Nephron progenitor cell (in vitro differentiated cells): ENCODE results near the gene ADCY3.

Source experiments
- DNase-seq: peaks from one replicate; pipeline ENCODE4 v3.0.0; 2021
- H3K27ac Mint-ChIP-seq: 2 replicates; pipeline ENCODE4 v1.8.0; 2021; ENCODE audit warnings: mild to moderate bottlenecking, moderate library complexity, mixed read lengths
- H3K27me3 Mint-ChIP-seq: 2 replicates; pipeline ENCODE4 v1.8.0; 2021; ENCODE audit warnings: mild to moderate bottlenecking, low read depth, mixed read lengths; ENCODE audit not compliant: poor library complexity
- H3K36me3 Mint-ChIP-seq: 2 replicates; pipeline ENCODE4 v1.8.0; 2021; ENCODE audit warnings: low read depth, mixed read lengths
- H3K4me1 Mint-ChIP-seq: 2 replicates; pipeline ENCODE4 v1.8.0; 2021; ENCODE audit warnings: mixed read lengths
- H3K4me3 Mint-ChIP-seq: 2 replicates; pipeline ENCODE4 v1.8.0; 2021; ENCODE audit warnings: mild to moderate bottlenecking, moderate library complexity, mixed read lengths
- H3K9me3 Mint-ChIP-seq: 2 replicates; pipeline ENCODE4 v1.8.0; 2021; ENCODE audit warnings: mild to moderate bottlenecking, moderate library complexity, mixed read lengths
- TF ChIP-seq, protein P1 (sequence below): fragments of 200-600 bp; sonication (generic); IDR thresholded peaks from 2 replicates; pipeline ENCODE4 v1.5.0; 2021; ENCODE audit warnings: antibody characterized with exemption

ADCY3 gene

DNA sequence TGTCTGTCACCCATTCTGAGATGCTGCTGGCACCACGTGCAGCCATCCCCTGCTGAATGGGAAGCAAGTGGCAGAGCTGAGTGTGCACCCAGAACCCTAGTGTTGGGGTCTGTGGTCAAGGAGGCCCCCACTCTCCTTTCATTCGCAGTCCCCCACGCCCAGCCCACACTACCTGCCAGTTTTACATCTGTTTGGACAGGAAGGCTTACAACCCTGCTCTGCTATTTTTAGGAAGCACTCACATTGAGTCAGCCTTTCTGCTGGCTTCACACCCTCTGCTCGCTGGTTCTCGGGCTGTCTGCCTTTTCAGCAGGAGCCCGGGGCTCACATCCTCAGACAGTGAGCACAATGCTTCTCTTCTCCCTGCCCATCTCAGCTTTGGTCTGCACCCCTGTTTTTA, 10.7 kb upstream of the ADCY3 start:
- H3K36me3 Mint-ChIP-seq: no peaks in the 10 kb centered on the region
- DNase-seq: no peak
- no peak overlapping the region for H3K4me3 Mint-ChIP-seq
- TF ChIP-seq, protein P1, sequence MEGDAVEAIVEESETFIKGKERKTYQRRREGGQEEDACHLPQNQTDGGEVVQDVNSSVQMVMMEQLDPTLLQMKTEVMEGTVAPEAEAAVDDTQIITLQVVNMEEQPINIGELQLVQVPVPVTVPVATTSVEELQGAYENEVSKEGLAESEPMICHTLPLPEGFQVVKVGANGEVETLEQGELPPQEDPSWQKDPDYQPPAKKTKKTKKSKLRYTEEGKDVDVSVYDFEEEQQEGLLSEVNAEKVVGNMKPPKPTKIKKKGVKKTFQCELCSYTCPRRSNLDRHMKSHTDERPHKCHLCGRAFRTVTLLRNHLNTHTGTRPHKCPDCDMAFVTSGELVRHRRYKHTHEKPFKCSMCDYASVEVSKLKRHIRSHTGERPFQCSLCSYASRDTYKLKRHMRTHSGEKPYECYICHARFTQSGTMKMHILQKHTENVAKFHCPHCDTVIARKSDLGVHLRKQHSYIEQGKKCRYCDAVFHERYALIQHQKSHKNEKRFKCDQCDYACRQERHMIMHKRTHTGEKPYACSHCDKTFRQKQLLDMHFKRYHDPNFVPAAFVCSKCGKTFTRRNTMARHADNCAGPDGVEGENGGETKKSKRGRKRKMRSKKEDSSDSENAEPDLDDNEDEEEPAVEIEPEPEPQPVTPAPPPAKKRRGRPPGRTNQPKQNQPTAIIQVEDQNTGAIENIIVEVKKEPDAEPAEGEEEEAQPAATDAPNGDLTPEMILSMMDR: no peak
- no peaks in the 10 kb centered on the region for H3K9me3 Mint-ChIP-seq
- peaks cover 18% of the 10 kb centered on the region for H3K4me1 Mint-ChIP-seq
- H3K27ac Mint-ChIP-seq: no peak overlapping the region
- H3K27me3 Mint-ChIP-seq: peaks cover 14% of the 10 kb centered on the region

DNA sequence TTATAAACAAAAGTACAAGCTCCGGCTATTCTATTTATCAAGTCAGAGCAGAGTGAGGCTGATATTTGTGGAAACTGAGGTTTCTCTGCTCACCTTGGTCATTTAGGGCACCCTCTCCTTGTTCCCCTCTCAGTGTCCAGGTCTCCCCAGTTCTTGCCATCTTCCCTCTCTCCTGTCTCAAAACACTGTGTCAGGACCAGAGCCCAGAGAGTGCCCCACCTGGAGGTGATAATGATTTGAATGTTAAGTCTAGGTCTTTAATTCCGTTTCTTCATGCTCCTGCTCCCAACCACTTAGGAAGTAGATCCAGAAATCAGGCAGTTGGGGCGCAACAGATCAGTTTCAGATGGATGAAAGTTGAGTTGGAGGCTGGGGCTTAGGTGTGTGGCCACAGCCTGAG, 9.2 kb upstream of the ADCY3 start:
- no peak for DNase-seq
- no peaks in the 10 kb centered on the region for H3K9me3 Mint-ChIP-seq
- H3K27me3 Mint-ChIP-seq: peaks cover 17% of the 10 kb centered on the region
- TF ChIP-seq, protein P1: no peak
- H3K4me1 Mint-ChIP-seq: peaks cover 18% of the 10 kb centered on the region
- H3K36me3 Mint-ChIP-seq: no peaks in the 10 kb centered on the region
- H3K4me3 Mint-ChIP-seq: no peak overlapping the region
- H3K27ac Mint-ChIP-seq: no peak overlapping the region

DNA sequence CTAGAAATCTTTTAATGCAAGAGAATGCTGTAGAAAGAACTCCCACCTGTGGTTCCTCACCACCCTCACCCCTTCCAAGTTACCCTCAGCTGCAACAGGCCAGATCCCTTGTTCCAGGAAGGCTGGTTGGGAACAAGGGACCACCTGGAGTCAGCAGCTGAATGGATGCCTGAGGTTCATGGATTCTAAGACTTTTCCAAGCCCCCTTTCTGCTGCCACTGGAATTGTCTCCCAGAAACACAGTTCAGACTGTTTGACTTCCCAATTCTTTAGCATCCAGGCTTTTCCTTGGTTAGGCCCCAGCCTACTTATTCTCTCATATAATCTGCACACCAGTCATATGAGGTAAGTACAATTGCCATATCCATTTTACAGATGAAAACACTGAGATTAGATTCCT, 8.0 kb upstream of the ADCY3 start:
- Mint-ChIP-seq H3K36me3 (no peaks in the 10 kb centered on the region), H3K4me3 (no peak overlapping the region), H3K9me3 (no peaks in the 10 kb centered on the region), H3K27me3 (peaks cover 16% of the 10 kb centered on the region), H3K27ac (no peak overlapping the region), H3K4me1 (peaks cover 18% of the 10 kb centered on the region)
- no peak for DNase-seq
- TF ChIP-seq, protein P1: no peak

DNA sequence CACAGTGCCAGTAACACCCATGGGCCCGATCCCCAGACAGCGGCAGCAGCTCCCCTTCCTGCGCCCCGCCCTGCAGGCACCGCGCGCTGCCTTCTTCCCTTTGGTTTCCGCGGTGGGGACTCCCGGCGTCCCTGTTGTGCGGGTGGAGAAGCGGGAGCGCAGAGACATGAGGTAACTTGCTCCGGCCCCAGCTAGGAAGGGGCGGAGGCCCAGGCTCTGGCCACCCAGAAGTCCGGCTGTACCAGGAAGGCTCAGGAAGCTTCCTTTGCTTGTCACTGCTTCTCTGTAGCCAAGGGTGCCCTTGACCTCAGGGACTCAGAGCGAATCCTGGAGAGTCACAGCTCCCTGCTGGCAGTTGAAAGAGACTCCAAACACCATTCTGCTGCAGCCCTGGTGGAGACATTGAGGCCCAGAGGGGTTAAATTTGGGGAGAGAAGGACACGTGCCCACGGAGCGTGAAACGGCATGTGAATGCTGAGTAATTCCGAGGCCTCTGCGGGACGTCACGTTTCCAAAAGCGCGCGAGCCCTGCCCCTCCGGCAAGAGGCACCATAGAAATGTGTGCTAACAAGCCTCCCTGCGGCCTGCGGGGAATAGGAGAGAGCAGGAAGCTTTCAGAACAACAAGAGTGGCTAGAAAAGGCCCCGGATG, 6.7 kb upstream of the ADCY3 start:
- peak; percentile 18 for DNase-seq
- H3K27me3 Mint-ChIP-seq: peaks cover 13% of the 10 kb centered on the region

DNA sequence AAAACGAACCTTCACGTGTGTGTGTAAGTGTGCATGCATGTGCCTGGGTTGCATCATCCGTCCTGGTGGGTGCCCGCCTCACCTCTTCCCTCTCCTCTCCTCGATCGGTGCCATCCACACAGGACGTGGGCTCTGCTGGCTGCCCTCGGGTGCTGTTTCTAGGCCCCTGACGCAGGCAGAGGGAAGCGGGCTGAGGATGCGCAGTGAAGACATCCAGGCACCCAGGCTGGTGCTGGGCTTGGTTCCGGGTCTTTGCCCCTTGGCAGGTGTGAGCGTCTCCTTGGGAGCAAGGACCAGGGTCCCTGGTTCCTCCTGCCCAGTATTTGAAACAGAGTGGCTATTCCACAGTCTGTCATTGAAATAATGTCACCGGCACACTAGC, 6.2 kb upstream of the ADCY3 start:
- Mint-ChIP-seq H3K4me3 (no peak overlapping the region), H3K27me3 (peaks cover 14% of the 10 kb centered on the region), H3K36me3 (no peaks in the 10 kb centered on the region), H3K9me3 (no peaks in the 10 kb centered on the region), H3K27ac (no peak overlapping the region), H3K4me1 (peaks cover 17% of the 10 kb centered on the region)
- TF ChIP-seq, protein P1: no peak
- no peak for DNase-seq

More for the DNA sequence above, 6.7 kb upstream of the ADCY3 start:
- H3K36me3 Mint-ChIP-seq: no peaks in the 10 kb centered on the region
- H3K4me1 Mint-ChIP-seq: peaks cover 18% of the 10 kb centered on the region
- no peaks in the 10 kb centered on the region for H3K9me3 Mint-ChIP-seq
- TF ChIP-seq, protein P1: no peak
- no peak overlapping the region for H3K4me3 Mint-ChIP-seq
- H3K27ac Mint-ChIP-seq: no peak overlapping the region

DNA sequence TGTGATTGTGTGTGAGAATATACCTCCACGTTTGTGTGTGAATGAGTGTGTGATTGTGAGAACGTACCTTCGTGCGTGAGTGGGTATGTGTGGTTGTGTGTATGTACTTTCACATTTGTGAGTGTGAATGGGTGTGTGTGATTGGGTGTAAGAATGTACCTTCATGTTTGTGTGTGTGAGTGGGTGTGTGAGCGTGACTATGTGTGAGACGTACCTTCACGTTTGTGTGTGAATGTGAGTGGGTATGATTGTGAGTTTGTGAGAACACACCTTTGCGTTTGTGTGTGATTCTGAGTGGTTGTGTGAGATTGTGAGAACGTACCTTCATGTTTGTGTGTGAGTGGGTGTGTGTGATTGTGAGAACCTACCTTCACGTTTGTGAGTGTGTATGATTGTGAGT, 5.8 kb upstream of the ADCY3 start:
- peaks cover 13% of the 10 kb centered on the region for H3K4me1 Mint-ChIP-seq
- no peak for DNase-seq
- no peak overlapping the region for H3K4me3 Mint-ChIP-seq
- peaks cover 18% of the 10 kb centered on the region for H3K27me3 Mint-ChIP-seq
- H3K9me3 Mint-ChIP-seq: no peaks in the 10 kb centered on the region
- H3K36me3 Mint-ChIP-seq: no peaks in the 10 kb centered on the region
- TF ChIP-seq, protein P1: no peak
- no peak overlapping the region for H3K27ac Mint-ChIP-seq
